Fibroblast of the aortic adventitia (primary cell): ENCODE results near the gene HMCN1. TPM values are rescaled to one million over a fixed set of nuclear protein-coding genes. Genes with fewer than 3 reads are reported as not detected.

ENCODE experiments used
- DNase-seq: peaks from one replicate; pipeline ENCODE4 v3.0.0-alpha.2; 2010; ENCODE audit warnings: low read depth
- H3K4me3 ChIP-seq: 2 replicates; pipeline ENCODE4 v1.5.1; 2011; ENCODE audit warnings: low read depth, mild to moderate bottlenecking, control low read depth, low read length, moderate library complexity
- CTCF ChIP-seq: IDR thresholded peaks from 2 replicates; pipeline ENCODE4 v1.5.1; 2011; ENCODE audit warnings: mild to moderate bottlenecking, low read length, control low read depth, inconsistent platforms; ENCODE audit not compliant: insufficient read depth
- total RNA-seq: library from RNA; depleted of rRNA; stranded (reverse); fragments of >200 nt; gene quantifications from 2 replicates; pipeline ENCODE4 v1.2.3, GENCODE V29; 2012; ENCODE audit warnings: low replicate concordance

HMCN1 gene
- total RNA-seq, 1 donor: 106 TPM

GRCh38 chr1:185931438-185931837 is 197.2 kb downstream of the HMCN1 start:
- no peak for TF ChIP-seq CTCF
- no peak overlapping the region for H3K4me3 ChIP-seq
- DNase-seq: no peak

GRCh38 chr1:185933580-185933979 is 199.4 kb downstream of the HMCN1 start:
- TF ChIP-seq CTCF: no peak
- no peak for DNase-seq
- no peak overlapping the region for H3K4me3 ChIP-seq

GRCh38 chr1:185934476-185935189 is 200.4 kb downstream of the HMCN1 start:
- no peak for TF ChIP-seq CTCF
- DNase-seq: peak; percentile 77
- H3K4me3 ChIP-seq: no peak overlapping the region

GRCh38 chr1:185935360-185935759 is 201.2 kb downstream of the HMCN1 start:
- TF ChIP-seq CTCF: no peak
- DNase-seq: no peak

GRCh38 chr1:185936641-185937040 is 202.4 kb downstream of the HMCN1 start:
- no peak overlapping the region for H3K4me3 ChIP-seq
- TF ChIP-seq CTCF: no peak
- no peak for DNase-seq

More at GRCh38 chr1:185935360-185935759, 201.2 kb downstream of the HMCN1 start:
- H3K4me3 ChIP-seq: no peak overlapping the region

- no peak for TF ChIP-seq CTCF
- no peak overlapping the region for H3K4me3 ChIP-seq
- DNase-seq: peak; percentile 69
Observed at GRCh38 chr1:185938396-185938795, 204.2 kb downstream of the HMCN1 start.

- TF ChIP-seq CTCF: no peak
- H3K4me3 ChIP-seq: no peak overlapping the region
- no peak for DNase-seq
Observed at GRCh38 chr1:185939142-185939541, 205.0 kb downstream of the HMCN1 start.
